ENCODE measurements around the gene TPM4.
"Not testable (repeated sequence)": the region's sequence is repeated elsewhere in the genome, so short reads cannot be mapped to it uniquely, and the experiment has no call there.

Gene TPM4

DNA sequence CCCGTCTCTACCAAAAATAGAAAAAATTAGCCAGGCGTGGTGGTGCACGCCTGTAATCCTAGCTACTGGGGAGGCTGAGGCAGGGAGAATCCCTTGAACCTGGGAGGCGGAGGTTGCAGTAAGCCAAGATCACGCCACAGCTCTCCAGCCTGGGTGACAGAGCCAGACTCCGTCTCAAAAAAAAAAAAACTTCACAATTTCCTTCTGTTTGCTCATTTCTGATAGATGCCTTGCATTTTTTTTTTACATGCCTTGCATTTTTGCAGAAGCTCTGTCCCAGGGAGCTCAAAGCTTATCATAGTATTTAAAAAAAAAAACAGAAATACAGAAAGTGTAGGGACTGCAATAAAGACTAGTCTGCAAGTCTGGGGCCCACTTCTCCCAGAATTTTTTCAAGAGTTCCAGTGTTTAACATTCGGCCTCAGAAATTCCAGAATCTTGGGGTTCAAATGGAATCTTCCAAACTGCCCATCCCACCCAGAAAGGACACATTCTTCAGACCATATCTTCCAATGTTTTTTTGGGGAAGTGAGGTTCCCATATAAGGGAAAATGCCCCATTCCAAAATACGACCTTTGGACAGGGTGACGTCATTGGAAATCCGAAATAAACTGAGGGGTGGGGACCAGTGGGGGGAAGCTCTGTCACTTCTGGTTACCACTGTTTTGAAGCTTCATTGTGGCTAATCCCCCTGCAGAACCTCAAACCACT is 18.2 kb downstream of the TPM4 start:
- Histone ChIP-seq H3K4me1 (ENCODE audit: control insufficient read depth, insufficient read depth, low read length, poor library complexity, severe bottlenecking) (no peaks in the 10 kb centered on the region), H3K9me3 (ENCODE audit: control insufficient read depth, low read length) (no peaks in the 10 kb centered on the region), H3K4me3 (ENCODE audit: insufficient read depth, low read depth, low read length, poor library complexity, severe bottlenecking) (no peak overlapping the region), H3K27me3 (replicated peaks; ENCODE audit: control insufficient read depth, insufficient read depth, low read length, poor library complexity, severe bottlenecking) (no peaks in the 10 kb centered on the region), H3K36me3 (ENCODE audit: control insufficient read depth, insufficient read depth, low read length) (peaks cover 83% of the 10 kb centered on the region), H3K27ac (ENCODE audit: insufficient read depth, low read length, poor library complexity, severe bottlenecking) (no peak overlapping the region)
- no peak for DNase-seq

DNA sequence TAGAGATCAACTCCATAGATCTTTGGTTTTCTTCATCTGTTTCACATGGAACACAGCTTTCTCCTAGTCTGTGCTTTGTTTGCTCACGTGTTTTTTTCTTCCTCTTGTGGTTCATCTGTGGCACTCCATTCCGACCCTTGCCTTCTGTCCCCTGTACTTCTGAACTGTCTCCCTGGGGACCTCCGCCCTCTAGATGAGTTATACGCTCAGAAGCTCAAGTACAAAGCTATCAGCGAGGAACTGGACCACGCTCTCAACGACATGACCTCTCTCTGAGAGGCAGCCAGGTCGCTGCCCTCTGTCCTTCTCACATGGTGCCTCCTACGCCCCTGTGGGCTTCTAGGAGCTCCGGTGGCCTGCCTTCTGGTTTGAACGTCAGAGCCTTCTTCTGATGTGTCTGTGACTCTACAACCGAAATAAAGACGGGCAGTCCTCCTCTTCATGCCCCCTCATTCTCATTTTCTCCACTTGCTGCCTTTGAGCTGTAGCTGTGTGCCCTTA is 18.8 kb downstream of the TPM4 start:
- no peaks in the 10 kb centered on the region for H3K27me3 ChIP-seq (replicated peaks; ENCODE audit: control insufficient read depth, insufficient read depth, low read length, poor library complexity, severe bottlenecking)
- no peaks in the 10 kb centered on the region for H3K9me3 ChIP-seq (ENCODE audit: control insufficient read depth, low read length)
- DNase-seq = no peak
- peaks cover 83% of the 10 kb centered on the region for H3K36me3 ChIP-seq (ENCODE audit: control insufficient read depth, insufficient read depth, low read length)
- no peaks in the 10 kb centered on the region for H3K4me1 ChIP-seq (ENCODE audit: control insufficient read depth, insufficient read depth, low read length, poor library complexity, severe bottlenecking)
- no peak overlapping the region for H3K4me3 ChIP-seq (ENCODE audit: insufficient read depth, low read depth, low read length, poor library complexity, severe bottlenecking)
- H3K27ac ChIP-seq (ENCODE audit: insufficient read depth, low read length, poor library complexity, severe bottlenecking) = no peak overlapping the region

DNA sequence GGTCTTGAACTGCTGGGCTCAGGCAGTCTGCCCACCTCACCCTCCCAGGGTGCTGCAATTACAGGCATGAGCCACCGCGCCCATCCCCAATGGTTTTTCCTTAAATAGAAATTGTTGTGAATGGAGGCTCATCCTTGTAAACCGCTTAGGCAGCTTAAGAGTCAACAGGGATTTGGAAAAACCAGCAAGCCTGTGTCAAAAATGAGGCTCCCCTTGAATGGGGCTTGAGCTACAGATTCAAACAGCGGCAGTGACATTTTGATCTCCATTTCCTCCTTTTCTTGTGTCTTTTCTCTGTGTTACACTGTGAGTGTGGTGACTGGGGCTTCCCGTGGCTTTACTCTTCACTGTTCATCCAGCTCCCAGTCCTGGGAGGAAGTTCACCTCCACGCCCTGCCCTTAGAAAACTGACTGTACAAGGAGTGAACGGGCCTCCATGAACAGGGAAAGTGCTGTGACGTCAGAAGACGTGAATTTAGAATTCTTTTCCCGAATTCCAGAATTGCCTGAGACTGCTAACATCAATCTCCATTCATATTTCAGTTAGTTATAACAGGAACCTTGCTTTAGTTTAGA is 20.1 kb downstream of the TPM4 start:
- no peak overlapping the region for H3K27ac ChIP-seq (ENCODE audit: insufficient read depth, low read length, poor library complexity, severe bottlenecking)

DNA sequence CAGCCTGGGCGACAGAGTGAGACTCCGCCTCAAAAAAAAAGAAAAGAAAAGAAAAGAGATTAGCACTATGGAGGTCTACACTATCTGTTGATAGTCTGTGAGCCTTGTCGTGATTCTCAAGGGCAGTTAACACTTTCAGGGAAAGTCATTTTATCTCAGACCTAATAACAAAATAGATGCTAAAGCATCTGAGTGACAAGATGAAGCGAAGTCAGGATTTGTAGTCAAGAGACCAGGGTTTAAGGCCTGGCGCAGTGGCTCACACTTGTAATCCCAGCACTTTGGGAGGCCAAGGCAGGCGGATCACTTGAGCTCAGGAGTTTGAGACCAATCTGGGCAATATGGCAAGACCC is 22.1 kb downstream of the TPM4 start:
- no peak for DNase-seq
- peaks cover 83% of the 10 kb centered on the region for H3K36me3 ChIP-seq (ENCODE audit: control insufficient read depth, insufficient read depth, low read length)
- H3K27ac ChIP-seq (ENCODE audit: insufficient read depth, low read length, poor library complexity, severe bottlenecking) = no peak overlapping the region
- no peaks in the 10 kb centered on the region for H3K27me3 ChIP-seq (replicated peaks; ENCODE audit: control insufficient read depth, insufficient read depth, low read length, poor library complexity, severe bottlenecking)
- no peak overlapping the region for H3K4me3 ChIP-seq (ENCODE audit: insufficient read depth, low read depth, low read length, poor library complexity, severe bottlenecking)
- H3K9me3 ChIP-seq (ENCODE audit: control insufficient read depth, low read length) = no peaks in the 10 kb centered on the region
- H3K4me1 ChIP-seq (ENCODE audit: control insufficient read depth, insufficient read depth, low read length, poor library complexity, severe bottlenecking) = no peaks in the 10 kb centered on the region

More for the DNA sequence above, 20.1 kb downstream of the TPM4 start:
- H3K4me3 ChIP-seq (ENCODE audit: insufficient read depth, low read depth, low read length, poor library complexity, severe bottlenecking) = no peak overlapping the region
- peaks cover 83% of the 10 kb centered on the region for H3K36me3 ChIP-seq (ENCODE audit: control insufficient read depth, insufficient read depth, low read length)
- no peaks in the 10 kb centered on the region for H3K4me1 ChIP-seq (ENCODE audit: control insufficient read depth, insufficient read depth, low read length, poor library complexity, severe bottlenecking)
- no peaks in the 10 kb centered on the region for H3K9me3 ChIP-seq (ENCODE audit: control insufficient read depth, low read length)
- no peaks in the 10 kb centered on the region for H3K27me3 ChIP-seq (replicated peaks; ENCODE audit: control insufficient read depth, insufficient read depth, low read length, poor library complexity, severe bottlenecking)
- DNase-seq = no peak

DNA sequence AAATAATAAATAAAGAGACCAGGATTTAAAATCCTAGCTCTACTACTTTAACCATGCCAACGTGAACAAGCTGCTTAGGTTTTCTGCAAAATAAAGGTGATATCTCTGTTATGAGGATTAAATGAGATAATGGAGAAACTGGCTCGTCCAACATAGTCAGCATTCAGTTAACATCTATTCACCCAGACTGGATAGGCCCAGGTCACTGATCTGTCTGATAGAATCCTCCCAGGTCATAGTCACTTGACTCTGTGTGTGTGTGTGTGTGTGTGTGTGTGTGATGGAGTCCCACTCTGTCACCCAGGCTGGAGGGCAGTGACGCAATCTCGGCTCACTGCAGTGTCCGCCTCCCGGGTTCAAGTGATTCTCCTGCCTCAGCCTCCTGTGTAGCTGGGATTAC is 22.5 kb downstream of the TPM4 start:
- Histone ChIP-seq H3K27me3 (replicated peaks; ENCODE audit: control insufficient read depth, insufficient read depth, low read length, poor library complexity, severe bottlenecking) (no peaks in the 10 kb centered on the region), H3K27ac (ENCODE audit: insufficient read depth, low read length, poor library complexity, severe bottlenecking) (no peak overlapping the region), H3K9me3 (ENCODE audit: control insufficient read depth, low read length) (no peaks in the 10 kb centered on the region), H3K36me3 (ENCODE audit: control insufficient read depth, insufficient read depth, low read length) (peaks cover 83% of the 10 kb centered on the region), H3K4me1 (ENCODE audit: control insufficient read depth, insufficient read depth, low read length, poor library complexity, severe bottlenecking) (no peaks in the 10 kb centered on the region), H3K4me3 (ENCODE audit: insufficient read depth, low read depth, low read length, poor library complexity, severe bottlenecking) (no peak overlapping the region)
- DNase-seq = no peak

DNA sequence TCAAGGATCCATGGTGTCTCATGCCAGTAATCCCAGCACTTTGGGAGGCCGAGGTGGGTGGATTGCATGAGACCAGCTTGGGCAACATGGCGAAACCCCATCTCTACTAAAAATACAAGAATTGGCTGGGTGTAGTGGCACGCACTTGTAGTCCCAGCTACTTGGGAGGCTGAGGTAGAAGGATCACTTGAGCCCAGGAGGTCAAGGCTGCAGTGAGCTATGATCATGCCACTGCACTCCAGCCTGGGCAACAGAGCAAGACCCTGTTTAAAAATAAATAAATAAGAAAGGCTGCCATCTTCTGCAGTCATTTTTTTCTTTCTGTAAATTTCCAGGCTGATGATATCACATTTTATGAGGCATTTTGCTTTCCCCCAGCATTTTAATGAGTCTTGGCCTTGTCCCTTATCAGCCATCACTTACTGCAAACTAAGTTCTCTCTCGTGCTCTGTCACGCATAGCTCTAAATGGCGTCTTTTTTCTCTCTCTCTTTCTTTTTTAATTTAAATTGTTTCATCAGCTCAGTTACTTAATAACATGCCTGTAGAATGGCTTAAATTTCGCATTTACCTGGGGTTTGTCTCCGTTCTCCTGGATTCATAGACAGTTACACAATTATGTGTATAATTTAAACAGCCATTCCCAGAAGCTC is 23.1 kb downstream of the TPM4 start:
- DNase-seq; H3K9me3 ChIP-seq (ENCODE audit: control insufficient read depth, low read length); H3K4me1 ChIP-seq (ENCODE audit: control insufficient read depth, insufficient read depth, low read length, poor library complexity, severe bottlenecking); H3K4me3 ChIP-seq (ENCODE audit: insufficient read depth, low read depth, low read length, poor library complexity, severe bottlenecking); H3K27ac ChIP-seq (ENCODE audit: insufficient read depth, low read length, poor library complexity, severe bottlenecking); H3K27me3 ChIP-seq (replicated peaks; ENCODE audit: control insufficient read depth, insufficient read depth, low read length, poor library complexity, severe bottlenecking): not testable (repeated sequence)
- peaks cover 78% of the 10 kb centered on the region for H3K36me3 ChIP-seq (ENCODE audit: control insufficient read depth, insufficient read depth, low read length)

DNA sequence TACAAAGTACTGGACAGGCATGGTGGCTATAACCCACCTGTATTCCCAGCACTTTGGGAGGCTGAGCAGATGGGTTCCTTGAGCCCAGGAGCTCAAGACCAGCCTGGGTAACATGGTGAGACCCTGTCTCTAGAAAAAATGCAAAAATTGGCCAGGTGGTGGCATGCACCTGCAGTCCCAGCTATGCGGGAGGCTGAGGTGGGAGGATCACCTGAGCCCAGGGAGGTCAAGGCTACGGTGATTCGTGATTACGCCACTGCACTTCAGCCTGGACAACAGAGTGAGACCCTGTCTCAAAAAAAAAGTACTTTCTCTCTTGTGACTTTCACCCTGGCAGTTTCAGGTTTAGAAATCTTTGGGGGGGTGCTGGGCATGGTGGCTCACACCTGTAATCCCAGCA is 24.2 kb downstream of the TPM4 start:
- H3K36me3 ChIP-seq (ENCODE audit: control insufficient read depth, insufficient read depth, low read length) = peaks cover 67% of the 10 kb centered on the region
- no peak overlapping the region for H3K4me3 ChIP-seq (ENCODE audit: insufficient read depth, low read depth, low read length, poor library complexity, severe bottlenecking)

DNA sequence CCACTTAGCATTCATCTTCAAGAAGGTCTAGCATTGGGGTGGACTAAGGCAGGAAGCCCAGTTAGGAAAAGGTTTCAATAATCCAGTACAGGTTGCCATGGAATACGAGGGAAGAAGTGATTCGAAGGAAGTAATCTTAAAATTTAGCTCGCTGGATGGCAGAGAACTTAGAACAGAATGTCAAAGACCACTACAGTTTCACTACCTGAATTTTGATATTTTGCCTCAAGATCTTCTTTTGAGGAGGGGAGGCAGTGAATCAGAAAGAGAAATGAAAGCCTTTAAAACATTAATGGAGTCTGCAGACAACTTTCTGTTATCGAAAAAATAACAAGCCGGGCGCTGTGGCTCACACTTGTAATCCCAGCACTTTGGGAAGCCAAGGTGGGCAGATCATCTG is 28.4 kb downstream of the TPM4 start:
- H3K27me3 ChIP-seq (replicated peaks; ENCODE audit: control insufficient read depth, insufficient read depth, low read length, poor library complexity, severe bottlenecking) = no peaks in the 10 kb centered on the region
- DNase-seq = no peak
- no peak overlapping the region for H3K4me3 ChIP-seq (ENCODE audit: insufficient read depth, low read depth, low read length, poor library complexity, severe bottlenecking)
- no peak overlapping the region for H3K27ac ChIP-seq (ENCODE audit: insufficient read depth, low read length, poor library complexity, severe bottlenecking)
- peaks cover 39% of the 10 kb centered on the region for H3K36me3 ChIP-seq (ENCODE audit: control insufficient read depth, insufficient read depth, low read length)
- H3K4me1 ChIP-seq (ENCODE audit: control insufficient read depth, insufficient read depth, low read length, poor library complexity, severe bottlenecking) = no peaks in the 10 kb centered on the region
- H3K9me3 ChIP-seq (ENCODE audit: control insufficient read depth, low read length) = no peaks in the 10 kb centered on the region

More for the DNA sequence above, 24.2 kb downstream of the TPM4 start:
- no peak for DNase-seq
- Histone ChIP-seq H3K27ac (ENCODE audit: insufficient read depth, low read length, poor library complexity, severe bottlenecking) (no peak overlapping the region), H3K4me1 (ENCODE audit: control insufficient read depth, insufficient read depth, low read length, poor library complexity, severe bottlenecking) (no peaks in the 10 kb centered on the region), H3K27me3 (replicated peaks; ENCODE audit: control insufficient read depth, insufficient read depth, low read length, poor library complexity, severe bottlenecking) (no peaks in the 10 kb centered on the region), H3K9me3 (ENCODE audit: control insufficient read depth, low read length) (no peaks in the 10 kb centered on the region)

DNA sequence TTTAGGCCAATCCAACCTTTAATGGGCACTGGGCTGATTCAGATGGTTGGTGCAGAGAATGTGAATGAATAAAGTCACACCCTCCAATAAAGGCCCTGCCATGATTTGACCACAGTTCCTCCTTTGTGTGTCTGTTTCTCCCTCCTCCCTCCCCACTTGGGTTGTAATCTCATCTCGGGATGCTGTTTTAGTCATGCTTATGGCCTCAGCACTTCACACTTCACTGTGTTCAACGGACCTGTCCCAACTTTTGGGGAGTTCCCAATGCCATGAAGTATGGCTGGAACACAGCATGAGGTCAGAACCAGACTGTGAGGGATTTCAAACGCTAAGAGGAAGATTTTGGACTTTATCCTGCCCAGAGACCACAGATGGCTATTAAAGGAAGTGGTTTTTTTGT is 29.8 kb downstream of the TPM4 start:
- no peak for DNase-seq
- no peak overlapping the region for H3K4me3 ChIP-seq (ENCODE audit: insufficient read depth, low read depth, low read length, poor library complexity, severe bottlenecking)
- H3K9me3 ChIP-seq (ENCODE audit: control insufficient read depth, low read length) = no peaks in the 10 kb centered on the region
- peaks cover 6% of the 10 kb centered on the region for H3K4me1 ChIP-seq (ENCODE audit: control insufficient read depth, insufficient read depth, low read length, poor library complexity, severe bottlenecking)
- peaks cover 26% of the 10 kb centered on the region for H3K36me3 ChIP-seq (ENCODE audit: control insufficient read depth, insufficient read depth, low read length)
- no peaks in the 10 kb centered on the region for H3K27me3 ChIP-seq (replicated peaks; ENCODE audit: control insufficient read depth, insufficient read depth, low read length, poor library complexity, severe bottlenecking)
- no peak overlapping the region for H3K27ac ChIP-seq (ENCODE audit: insufficient read depth, low read length, poor library complexity, severe bottlenecking)

Measured in effector memory CD4-positive, alpha-beta T cell (primary cell).